Mucosa of rectum (tissue), 2 donors: ENCODE measurements around the gene CCSER2.

Experiments
- H3K27ac ChIP-seq, 2 donors: one replicate each; pipeline ENCODE4 v1.7.0; 2013; ENCODE audit warnings: inconsistent platforms in 2 of 2, low read depth in 2 of 2, low read length in 2 of 2
- H3K27me3 ChIP-seq, 2 donors: one replicate each; pipeline ENCODE4 v1.7.0; 2013; ENCODE audit warnings: low read length in 2 of 2; ENCODE audit not compliant: control insufficient read depth in 2 of 2, insufficient read depth in 2 of 2
- H3K36me3 ChIP-seq, 2 donors: one replicate each; pipeline ENCODE4 v1.7.0; 2013; ENCODE audit warnings: low read length in 2 of 2; ENCODE audit not compliant: control insufficient read depth in 2 of 2, insufficient read depth in 2 of 2
- H3K4me1 ChIP-seq, 2 donors: one replicate each; pipeline ENCODE4 v1.7.0; 2013; ENCODE audit warnings: low read length in 2 of 2, mild to moderate bottlenecking in 1 of 2; ENCODE audit not compliant: control insufficient read depth in 2 of 2, insufficient read depth in 2 of 2
- H3K4me3 ChIP-seq, 2 donors: one replicate each; pipeline ENCODE4 v1.7.0; 2013; ENCODE audit warnings: low read length in 2 of 2
- H3K9ac ChIP-seq, 2 donors: one replicate each; pipeline ENCODE4 v1.7.0; 2013; ENCODE audit warnings: low read length in 2 of 2, low read depth in 1 of 2, mild to moderate bottlenecking in 1 of 2
- H3K9me3 ChIP-seq, 2 donors: one replicate each; pipeline ENCODE4 v1.7.0; 2013; ENCODE audit warnings: low read length in 2 of 2; ENCODE audit not compliant: control insufficient read depth in 2 of 2
- donor health status: healthy.
- donor health status: Normal muscosa, but diverticular disease.

The CCSER2 gene

DNA sequence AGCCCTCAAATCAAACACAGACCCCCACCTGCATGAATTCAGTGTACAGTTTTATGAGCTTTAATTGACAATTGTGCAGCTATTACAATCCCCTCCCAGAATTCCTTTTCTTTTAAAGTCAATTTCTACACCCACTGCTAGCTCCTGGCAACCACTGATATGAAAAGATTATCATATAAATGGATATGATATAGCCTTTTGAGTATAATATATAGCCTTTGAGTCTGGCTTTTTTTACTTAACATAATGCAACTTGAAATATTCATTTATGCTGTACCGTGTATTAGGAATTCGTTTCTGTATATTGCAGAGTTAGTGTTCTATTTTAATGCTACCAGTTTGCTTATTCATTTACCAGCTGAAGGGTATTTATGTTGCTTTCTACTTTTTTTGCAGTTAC lies 127.7 kb downstream of the CCSER2 start:
- Histone ChIP-seq H3K27ac (no peak overlapping the region), H3K27me3 (no peaks in the 10 kb centered on the region), H3K9me3 (no peaks in the 10 kb centered on the region), H3K4me3 (no peak overlapping the region), H3K4me1 (no peaks in the 10 kb centered on the region), H3K9ac (no peak overlapping the region), H3K36me3 (peaks cover 3 to 6% of the 10 kb centered on the region in 2 donors)

DNA sequence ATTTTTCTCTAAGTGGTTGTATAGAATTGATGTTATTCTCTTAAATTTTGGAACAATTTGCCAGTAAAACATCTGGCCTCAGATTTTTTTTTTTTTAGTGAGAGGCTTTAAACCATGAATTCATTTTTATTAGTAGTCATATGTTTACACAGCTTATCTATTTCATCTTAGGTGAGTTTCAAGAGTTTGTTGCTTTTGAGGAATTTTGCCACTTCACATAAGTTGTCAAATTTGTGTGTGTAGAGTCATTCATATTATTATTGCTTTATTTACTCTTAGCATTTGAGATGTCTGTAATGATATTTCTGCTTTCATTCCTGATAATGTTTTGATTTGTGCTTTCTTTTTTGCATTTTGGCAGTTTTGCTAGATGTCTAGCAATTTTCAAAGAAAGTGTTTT lies 132.1 kb downstream of the CCSER2 start:
- Histone ChIP-seq H3K9ac (no peak overlapping the region), H3K9me3 (no peaks in the 10 kb centered on the region), H3K27ac (no peak overlapping the region), H3K36me3 (peaks cover 0 to 5% of the 10 kb centered on the region in 2 donors), H3K4me1 (no peaks in the 10 kb centered on the region), H3K4me3 (no peak overlapping the region), H3K27me3 (no peaks in the 10 kb centered on the region)

DNA sequence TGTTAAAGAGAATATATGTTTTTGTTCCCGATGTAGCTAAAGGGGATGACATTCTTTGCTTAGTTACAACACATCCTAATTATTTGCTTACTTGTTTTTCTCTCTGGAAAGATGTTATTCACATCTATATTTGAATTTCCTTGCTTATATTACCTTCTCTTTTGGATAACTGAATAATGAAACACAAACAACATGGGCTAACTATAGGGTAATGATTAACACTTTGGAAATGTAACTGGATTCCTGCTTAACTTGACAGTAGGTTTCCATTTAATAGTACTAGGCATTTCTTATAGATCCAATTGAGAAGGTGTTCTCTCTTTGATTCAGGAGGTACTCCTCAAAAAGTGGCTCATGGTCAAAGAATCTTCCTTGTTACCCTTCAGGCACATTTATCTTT lies 141.1 kb downstream of the CCSER2 start:
- Histone ChIP-seq H3K9me3 (no peaks in the 10 kb centered on the region), H3K36me3 (peaks cover 0 to 3% of the 10 kb centered on the region in 2 donors), H3K27ac (no peak overlapping the region), H3K27me3 (no peaks in the 10 kb centered on the region), H3K9ac (no peak overlapping the region), H3K4me1 (no peaks in the 10 kb centered on the region), H3K4me3 (no peak overlapping the region)

DNA sequence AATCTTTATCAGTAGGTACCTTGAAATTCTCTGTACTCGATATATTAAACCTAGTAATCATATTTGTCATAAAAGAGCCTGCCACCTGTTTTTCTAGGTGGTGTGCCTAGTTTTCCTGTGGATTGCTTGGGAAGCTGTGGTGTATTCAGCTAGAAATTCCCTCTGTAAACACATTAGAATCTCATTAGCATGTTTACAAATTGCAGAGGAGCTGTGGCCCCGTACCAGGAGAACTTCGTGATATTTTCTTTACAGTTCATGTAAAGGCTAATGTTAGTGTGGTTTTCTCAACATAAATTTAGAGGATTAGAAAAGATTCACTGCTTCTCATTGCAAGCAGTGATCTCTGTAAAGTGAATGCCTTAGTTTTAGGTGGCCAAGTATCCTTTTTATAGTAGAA lies 144.7 kb downstream of the CCSER2 start:
- Histone ChIP-seq H3K27ac (no peak overlapping the region), H3K4me1 (no peaks in the 10 kb centered on the region), H3K9me3 (no peaks in the 10 kb centered on the region), H3K4me3 (no peak overlapping the region), H3K9ac (no peak overlapping the region), H3K36me3 (peaks cover 0 to 3% of the 10 kb centered on the region in 2 donors), H3K27me3 (no peaks in the 10 kb centered on the region)

DNA sequence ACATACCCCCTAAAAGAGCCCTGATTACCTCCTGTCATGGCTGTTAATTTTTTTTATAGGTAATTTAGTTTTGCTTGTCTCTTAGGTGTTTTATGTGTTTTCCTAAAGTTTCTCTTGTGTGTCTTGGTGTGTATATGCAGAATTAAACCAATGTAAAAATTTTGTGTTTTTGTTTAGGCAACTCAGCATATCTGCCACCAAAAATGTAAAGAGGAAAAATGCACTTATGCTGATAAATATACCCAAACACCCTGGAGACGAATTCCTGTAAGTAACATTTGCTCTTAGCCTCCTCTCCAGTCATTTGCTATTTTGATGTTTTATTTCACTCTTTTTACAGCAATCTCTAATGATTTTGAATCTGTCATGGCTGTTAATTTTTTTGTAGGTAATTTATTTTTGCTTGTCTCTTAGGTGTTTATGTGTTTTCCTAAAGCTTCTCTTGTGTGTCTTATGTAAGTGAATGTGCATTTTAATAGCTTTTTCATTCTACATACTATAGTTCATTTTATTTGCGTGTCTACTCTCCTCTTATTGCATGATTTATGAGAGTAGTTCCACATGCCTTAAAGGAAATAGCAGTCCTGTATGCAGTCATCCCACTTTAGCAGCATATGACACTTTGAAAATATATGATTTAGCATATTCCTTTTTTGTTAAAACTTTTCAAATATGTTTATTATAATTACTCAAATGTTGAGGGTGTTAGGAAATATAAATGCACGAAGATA lies 149.2 kb downstream of the CCSER2 start:
- Histone ChIP-seq H3K9me3 (no peaks in the 10 kb centered on the region), H3K36me3 (peaks cover 0 to 3% of the 10 kb centered on the region in 2 donors), H3K4me3 (no peak overlapping the region), H3K4me1 (no peaks in the 10 kb centered on the region), H3K27me3 (no peaks in the 10 kb centered on the region), H3K9ac (no peak overlapping the region), H3K27ac (no peak overlapping the region)

DNA sequence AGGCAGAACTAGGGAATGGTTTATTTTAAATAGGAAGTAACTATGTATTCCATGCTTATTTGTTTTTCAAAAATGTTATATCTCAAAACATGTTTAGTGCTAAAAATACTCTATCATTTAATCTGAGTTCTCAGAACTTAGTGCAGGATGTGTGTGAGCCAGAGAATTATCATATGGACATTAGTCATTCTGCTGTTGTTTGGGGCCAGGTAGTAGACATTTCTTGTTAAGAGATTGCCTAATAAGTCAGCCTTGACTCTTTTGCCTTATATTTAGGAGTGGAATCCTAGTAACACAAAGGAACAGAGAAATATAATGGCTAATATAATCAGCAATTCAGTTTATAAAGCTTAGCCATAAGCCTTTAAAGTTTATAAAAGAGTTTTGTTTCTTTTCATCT lies 149.8 kb downstream of the CCSER2 start:
- H3K9ac ChIP-seq, result no peak overlapping the region
- H3K4me1 ChIP-seq, result no peaks in the 10 kb centered on the region
- H3K27ac ChIP-seq, result no peak overlapping the region
- no peak overlapping the region for H3K4me3 ChIP-seq
- H3K27me3 ChIP-seq, result no peaks in the 10 kb centered on the region
- no peaks in the 10 kb centered on the region for H3K9me3 ChIP-seq
- H3K36me3 ChIP-seq, result peaks cover 0 to 3% of the 10 kb centered on the region in 2 donors

DNA sequence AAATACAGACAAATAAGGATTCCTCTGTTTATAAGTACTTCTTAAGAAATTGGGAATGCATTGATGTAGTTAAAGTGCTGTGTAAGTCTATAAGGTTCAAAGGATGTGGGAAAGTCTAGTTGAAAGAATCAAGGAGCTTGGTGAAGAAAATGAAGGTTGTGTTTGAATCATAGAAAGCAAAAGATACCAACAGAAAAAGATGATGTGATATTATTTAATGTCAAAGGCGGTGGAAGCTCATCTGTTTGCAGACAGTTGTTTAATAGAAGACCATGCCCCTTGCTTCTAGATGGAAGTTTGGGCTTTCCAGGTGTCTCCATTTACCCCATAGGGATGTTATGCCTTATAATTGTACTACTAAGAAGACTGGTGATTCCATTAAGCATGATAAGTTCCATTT lies 150.3 kb downstream of the CCSER2 start:
- Histone ChIP-seq H3K9ac (no peak overlapping the region), H3K27ac (no peak overlapping the region), H3K27me3 (no peaks in the 10 kb centered on the region), H3K9me3 (no peaks in the 10 kb centered on the region), H3K4me1 (no peaks in the 10 kb centered on the region), H3K4me3 (no peak overlapping the region), H3K36me3 (peaks cover 0 to 3% of the 10 kb centered on the region in 2 donors)

DNA sequence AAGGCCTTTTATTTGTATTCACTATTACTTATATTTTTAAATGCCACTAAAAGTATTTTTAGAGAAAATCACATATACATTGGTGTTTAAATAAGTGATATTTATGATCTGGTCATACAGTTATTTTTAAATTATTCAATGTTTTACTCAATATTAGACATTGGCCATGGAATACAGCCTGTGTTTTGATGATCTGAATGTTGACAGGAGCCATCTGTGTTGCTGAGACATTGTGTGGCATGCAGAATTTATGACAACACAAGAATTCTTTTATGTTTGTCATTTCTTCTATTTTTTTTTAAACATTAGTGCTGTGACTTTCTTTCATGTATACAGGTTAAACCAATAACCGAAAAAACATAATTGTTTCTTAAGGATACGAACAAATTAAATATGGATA lies 156.2 kb downstream of the CCSER2 start:
- no peak overlapping the region for H3K4me3 ChIP-seq
- H3K4me1 ChIP-seq, result no peaks in the 10 kb centered on the region
- H3K27me3 ChIP-seq, result no peaks in the 10 kb centered on the region
- no peaks in the 10 kb centered on the region for H3K9me3 ChIP-seq
- no peak overlapping the region for H3K9ac ChIP-seq
- no peak overlapping the region for H3K27ac ChIP-seq
- no peaks in the 10 kb centered on the region for H3K36me3 ChIP-seq

DNA sequence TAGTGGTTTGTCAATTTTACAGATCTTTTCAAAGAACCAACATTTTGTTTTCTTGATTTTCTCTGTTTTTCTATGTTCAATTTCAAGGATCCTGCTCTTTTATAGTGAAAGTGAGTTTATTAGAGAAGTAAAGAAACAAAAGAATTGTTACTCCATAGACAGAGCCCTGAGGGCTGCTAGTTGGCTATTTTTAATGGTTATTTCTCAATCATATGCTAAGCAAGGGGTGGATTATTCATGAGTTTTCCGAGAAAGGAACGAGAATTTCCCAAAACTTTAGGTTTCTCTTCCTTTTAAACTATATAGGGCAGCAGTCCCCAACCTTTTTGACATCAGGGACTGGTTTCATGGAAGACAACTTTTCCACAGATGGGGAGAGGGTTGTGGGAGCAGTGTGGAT lies 165.0 kb downstream of the CCSER2 start:
- Histone ChIP-seq H3K9ac (no peak overlapping the region), H3K4me1 (no peaks in the 10 kb centered on the region), H3K9me3 (no peaks in the 10 kb centered on the region), H3K4me3 (no peak overlapping the region), H3K27ac (no peak overlapping the region), H3K27me3 (no peaks in the 10 kb centered on the region), H3K36me3 (no peaks in the 10 kb centered on the region)

DNA sequence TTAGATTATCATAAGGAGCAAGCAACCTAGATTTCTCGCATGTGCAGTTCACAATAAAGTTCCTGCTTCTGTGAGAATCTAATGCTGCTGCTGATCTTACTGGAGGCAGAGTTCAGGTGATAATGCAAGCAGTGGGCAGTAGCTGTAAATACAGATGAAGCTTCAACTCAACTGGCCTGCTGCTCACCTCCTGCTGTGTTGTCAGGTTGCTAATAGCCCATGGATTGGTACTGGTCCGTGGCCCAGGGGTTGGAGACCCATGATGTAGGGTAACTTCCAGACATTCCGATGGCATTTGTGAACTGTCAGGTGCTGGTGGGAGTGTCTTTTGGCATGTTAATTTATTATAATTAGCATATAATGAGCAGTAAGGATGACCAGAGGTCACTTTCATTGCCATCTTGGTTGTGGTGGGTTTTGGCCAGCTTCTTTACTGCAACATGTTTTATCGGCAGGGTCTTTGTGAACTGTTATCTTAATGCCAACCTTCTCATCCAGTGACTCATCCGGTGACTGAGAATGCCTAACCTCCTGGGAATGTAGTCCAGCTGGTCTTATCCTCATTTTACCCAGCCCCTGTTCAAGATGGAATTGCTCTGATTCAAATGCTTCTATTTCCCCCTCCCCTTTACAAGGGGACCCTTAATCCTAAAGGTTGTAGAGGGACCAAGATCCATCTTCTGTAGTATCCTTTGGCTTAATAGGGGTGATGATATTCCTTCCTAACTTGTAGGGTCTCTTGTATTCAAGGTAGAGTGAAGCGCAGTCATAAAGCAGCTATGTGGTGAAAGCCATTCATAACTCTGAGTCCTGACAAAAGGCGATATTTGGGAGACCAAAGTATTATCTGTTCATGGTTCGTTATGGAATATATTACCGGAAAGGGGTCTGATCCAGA lies 165.8 kb downstream of the CCSER2 start:
- Histone ChIP-seq H3K27me3 (no peaks in the 10 kb centered on the region), H3K27ac (no peak overlapping the region), H3K9ac (no peak overlapping the region), H3K9me3 (no peaks in the 10 kb centered on the region), H3K36me3 (no peaks in the 10 kb centered on the region), H3K4me1 (no peaks in the 10 kb centered on the region), H3K4me3 (no peak overlapping the region)
